Brain microvascular endothelial cell (primary cell): ENCODE results near the gene FBXO5.

Source experiments
- DNase-seq: peaks from one replicate; pipeline ENCODE4 v3.0.0-alpha.2; 2020
- H3K27ac ChIP-seq: fragments of 250-450 bp; sonication (Bioruptor Pico); 2 replicates; pipeline ENCODE4 v1.5.1; 2020; ENCODE audit warnings: mild to moderate bottlenecking, moderate library complexity
- H3K27me3 ChIP-seq: fragments of 250-450 bp; sonication (Bioruptor Pico); replicated peaks from 2 replicates; pipeline ENCODE4 v1.5.1; 2020; ENCODE audit warnings: mild to moderate bottlenecking
- H3K36me3 ChIP-seq: fragments of 250-450 bp; sonication (Bioruptor Pico); replicated peaks from 2 replicates; pipeline ENCODE4 v1.5.1; 2020; ENCODE audit warnings: mild to moderate bottlenecking
- H3K4me3 ChIP-seq: 2 replicates; pipeline ENCODE4 v1.5.1; 2011; ENCODE audit warnings: low read depth, mild to moderate bottlenecking, control low read depth, low read length, moderate library complexity
- in situ Hi-C: cut with HindIII; loops from 2 replicates; pipeline ENCODE4 v1.10.0; 2017; ENCODE audit warnings: low sequenced_read_pairs, low pct_ligation_motif_present
- TF ChIP-seq, protein P1 (sequence below): IDR thresholded peaks from 2 replicates; pipeline ENCODE4 v1.5.1; 2011; ENCODE audit warnings: low read depth, mild to moderate bottlenecking, moderate library complexity, low read length, control low read depth, inconsistent platforms; ENCODE audit errors: missing control alignments

Gene FBXO5

DNA sequence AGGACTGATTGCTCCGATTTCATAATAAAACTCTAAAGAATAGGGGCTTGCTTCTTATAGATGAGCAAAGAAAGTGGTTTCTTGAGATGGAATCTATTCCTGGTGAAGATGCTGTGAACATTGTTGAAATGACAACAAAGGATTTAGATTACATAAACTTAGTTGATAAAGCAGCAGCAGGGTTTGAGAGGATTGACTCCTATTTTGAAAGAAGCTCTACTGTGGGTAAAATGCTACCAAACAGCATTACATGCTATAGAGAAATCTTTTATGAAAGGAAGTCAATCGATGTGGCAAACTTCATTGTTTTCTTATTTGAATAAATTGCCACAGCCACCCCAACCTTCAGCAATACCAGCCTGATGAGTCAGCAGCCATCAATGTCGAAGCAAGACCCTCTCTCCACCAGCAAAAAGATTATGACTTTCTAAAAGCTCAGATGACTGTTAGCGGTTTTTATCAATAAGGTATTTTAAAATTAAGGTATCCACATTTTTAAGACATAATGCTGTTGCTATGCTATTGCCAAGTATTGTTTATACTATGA, 32.3 kb upstream of the FBXO5 start:
- H3K27me3 ChIP-seq = no peaks in the 10 kb centered on the region
- TF ChIP-seq, protein P1, sequence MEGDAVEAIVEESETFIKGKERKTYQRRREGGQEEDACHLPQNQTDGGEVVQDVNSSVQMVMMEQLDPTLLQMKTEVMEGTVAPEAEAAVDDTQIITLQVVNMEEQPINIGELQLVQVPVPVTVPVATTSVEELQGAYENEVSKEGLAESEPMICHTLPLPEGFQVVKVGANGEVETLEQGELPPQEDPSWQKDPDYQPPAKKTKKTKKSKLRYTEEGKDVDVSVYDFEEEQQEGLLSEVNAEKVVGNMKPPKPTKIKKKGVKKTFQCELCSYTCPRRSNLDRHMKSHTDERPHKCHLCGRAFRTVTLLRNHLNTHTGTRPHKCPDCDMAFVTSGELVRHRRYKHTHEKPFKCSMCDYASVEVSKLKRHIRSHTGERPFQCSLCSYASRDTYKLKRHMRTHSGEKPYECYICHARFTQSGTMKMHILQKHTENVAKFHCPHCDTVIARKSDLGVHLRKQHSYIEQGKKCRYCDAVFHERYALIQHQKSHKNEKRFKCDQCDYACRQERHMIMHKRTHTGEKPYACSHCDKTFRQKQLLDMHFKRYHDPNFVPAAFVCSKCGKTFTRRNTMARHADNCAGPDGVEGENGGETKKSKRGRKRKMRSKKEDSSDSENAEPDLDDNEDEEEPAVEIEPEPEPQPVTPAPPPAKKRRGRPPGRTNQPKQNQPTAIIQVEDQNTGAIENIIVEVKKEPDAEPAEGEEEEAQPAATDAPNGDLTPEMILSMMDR = no peak
- H3K27ac ChIP-seq = no peak overlapping the region

DNA sequence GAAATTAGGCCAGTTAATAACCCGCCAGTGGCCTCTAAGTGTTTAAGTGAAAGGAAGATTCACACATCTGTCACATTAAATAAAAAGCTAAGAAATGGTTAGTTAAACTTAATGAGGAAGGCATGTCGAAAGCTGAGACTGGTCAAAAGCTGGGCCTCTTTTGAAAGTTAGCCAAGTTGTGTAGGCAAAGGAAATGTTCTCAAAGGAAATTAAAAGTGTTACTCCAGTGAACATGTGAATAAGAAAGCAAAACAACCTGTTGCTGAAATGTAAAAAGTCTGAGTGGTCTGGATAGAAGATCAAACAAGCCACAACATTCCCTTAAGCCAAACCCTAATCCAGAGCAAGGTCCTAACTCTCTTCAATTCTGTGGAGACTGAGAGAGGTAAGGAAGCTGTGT, 30.6 kb upstream of the FBXO5 start:
- Histone ChIP-seq H3K36me3 (no peaks in the 10 kb centered on the region), H3K4me3 (no peak overlapping the region)
- in situ Hi-C loops = no loop called here

More for the DNA sequence above, 32.3 kb upstream of the FBXO5 start:
- H3K4me3 ChIP-seq = no peak overlapping the region
- no peaks in the 10 kb centered on the region for H3K36me3 ChIP-seq
- DNase-seq = no peak
- in situ Hi-C loops = no loop called here

DNA sequence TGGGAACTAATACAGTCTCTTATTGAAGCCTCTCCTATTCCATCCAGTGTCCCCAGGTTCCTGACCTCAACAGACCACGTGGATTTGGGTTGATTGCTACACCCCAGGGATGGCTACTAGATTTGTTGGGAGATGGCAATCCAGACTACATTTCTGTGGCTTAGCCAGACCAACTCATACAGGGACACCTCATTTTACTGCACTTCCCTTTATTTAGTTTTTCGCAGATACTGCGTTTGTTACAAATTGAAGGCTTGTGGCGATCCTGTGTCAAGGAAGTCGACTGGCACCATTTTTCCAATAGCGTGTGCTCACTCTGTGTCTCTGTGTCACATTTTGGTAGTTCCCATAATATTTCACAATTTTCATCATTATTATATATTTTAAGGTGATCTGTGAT, 30.0 kb upstream of the FBXO5 start:
- no peak overlapping the region for H3K27ac ChIP-seq
- no peaks in the 10 kb centered on the region for H3K27me3 ChIP-seq
- no peak for DNase-seq
- in situ Hi-C loops = no loop called here
- TF ChIP-seq, protein P1 = no peak
- H3K36me3 ChIP-seq = no peaks in the 10 kb centered on the region
- H3K4me3 ChIP-seq = no peak overlapping the region

More for the DNA sequence above, 30.6 kb upstream of the FBXO5 start:
- TF ChIP-seq, protein P1 = no peak
- no peak for DNase-seq
- Histone ChIP-seq H3K27ac (no peak overlapping the region), H3K27me3 (no peaks in the 10 kb centered on the region)

DNA sequence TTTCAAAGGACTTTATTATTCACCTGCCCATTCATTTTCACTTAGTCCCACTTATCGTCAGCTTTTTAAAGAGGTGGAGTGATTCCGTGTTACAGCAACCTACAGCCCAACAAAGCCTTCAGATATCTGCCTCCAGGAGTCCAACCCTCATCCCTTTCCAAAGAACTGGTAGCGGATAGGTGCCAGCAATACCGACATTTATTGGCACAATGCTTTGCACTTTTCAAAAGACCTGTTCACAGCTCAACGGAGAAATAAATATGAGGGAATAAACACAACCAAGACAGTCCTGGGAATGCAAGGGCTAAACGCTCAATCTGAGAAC, 20.5 kb upstream of the FBXO5 start:
- peaks cover 3% of the 10 kb centered on the region for H3K36me3 ChIP-seq
- peak overlapping the region; percentile 96 for H3K27ac ChIP-seq
- peak overlapping the region; percentile 75 for H3K4me3 ChIP-seq
- in situ Hi-C loops = no loop called here
- H3K27me3 ChIP-seq = no peaks in the 10 kb centered on the region
- DNase-seq = no peak
- TF ChIP-seq, protein P1 = no peak

DNA sequence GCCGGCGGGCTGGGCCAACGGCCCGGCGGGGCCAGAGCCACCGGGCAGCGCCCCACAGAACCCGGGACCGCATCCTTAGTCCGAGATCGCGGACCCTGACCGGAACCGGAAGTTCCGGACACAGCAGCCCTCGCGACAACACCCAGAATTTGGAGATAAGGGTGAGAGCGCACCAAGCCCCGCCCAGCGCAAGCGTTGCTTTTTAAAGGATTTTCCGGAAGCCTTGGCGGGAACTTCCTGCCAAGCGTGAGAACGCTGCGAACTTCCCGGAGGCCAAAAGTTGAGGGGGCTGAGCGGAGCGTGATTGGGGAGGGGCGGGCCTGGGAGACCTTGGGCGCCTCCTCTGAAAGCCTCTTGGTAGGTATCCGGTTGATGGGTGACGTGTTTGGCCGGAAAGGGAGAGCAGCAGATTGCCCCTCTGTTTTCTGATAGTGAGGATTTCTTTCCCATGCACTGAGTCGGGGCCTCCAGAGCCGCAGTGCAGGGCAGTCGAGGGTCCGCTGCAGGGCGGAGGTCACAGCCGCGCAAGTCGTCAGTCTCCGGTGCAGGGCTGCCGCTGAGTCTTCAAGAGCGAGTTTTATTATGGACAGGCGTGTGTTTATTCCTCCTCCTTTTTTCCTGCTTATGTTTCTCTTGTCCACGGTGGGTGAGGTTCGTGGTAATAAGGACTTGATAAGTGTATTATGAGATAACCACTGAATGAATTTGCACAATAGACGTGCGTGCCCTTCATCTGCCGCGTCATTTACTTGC, 19.9 kb upstream of the FBXO5 start, which contains the start of gene MTRF1L:
Gene MTRF1L, minus strand, starts transcription at position 97 of the 753 bp plus-strand sequence. Its CDS starts 24 bp downstream, at position 73.
- Histone ChIP-seq H3K4me3 (peak within 1 kb of the TSS; percentile 75), H3K27me3 (no peaks in the 10 kb centered on the region), H3K27ac (peak within 1 kb of the TSS; percentile 96), H3K36me3 (peaks cover 3% of the 10 kb centered on the region)
- TF ChIP-seq, protein P1 = no peak
- in situ Hi-C loops = no loop called here
- peak; percentile 97 for DNase-seq
